GM21576 (cell line): ENCODE results near the gene CYP24A1.

ENCODE experiments used
- ATAC-seq: cut with Tn5 transposase; IDR thresholded peaks from one replicate; pipeline ENCODE4 v1.9.1; 2021; ENCODE audit warnings: mild to moderate bottlenecking, moderate library complexity; ENCODE audit not compliant: unreplicated experiment

CYP24A1 gene

DNA sequence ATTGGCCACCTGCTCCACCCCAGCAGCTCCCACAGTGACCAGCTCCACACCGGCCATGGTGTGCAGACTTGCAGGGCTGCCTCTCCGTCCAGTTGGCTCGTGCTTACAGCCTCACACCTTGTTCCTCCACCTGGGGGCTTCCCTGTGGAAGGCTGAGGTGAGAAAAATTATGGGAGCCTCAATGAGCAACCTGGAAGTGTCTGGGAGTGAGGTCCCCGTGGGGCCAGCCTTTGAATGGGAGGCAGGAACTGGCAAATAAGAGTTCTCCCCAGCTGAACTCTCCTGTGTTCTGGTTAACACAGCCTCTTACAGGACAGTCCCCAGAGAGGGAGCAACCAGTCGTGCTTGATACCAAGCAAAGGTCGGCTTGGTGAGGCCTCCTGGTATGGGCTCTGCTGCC, 30.3 kb upstream of the CYP24A1 start:
- no peak for ATAC-seq

DNA sequence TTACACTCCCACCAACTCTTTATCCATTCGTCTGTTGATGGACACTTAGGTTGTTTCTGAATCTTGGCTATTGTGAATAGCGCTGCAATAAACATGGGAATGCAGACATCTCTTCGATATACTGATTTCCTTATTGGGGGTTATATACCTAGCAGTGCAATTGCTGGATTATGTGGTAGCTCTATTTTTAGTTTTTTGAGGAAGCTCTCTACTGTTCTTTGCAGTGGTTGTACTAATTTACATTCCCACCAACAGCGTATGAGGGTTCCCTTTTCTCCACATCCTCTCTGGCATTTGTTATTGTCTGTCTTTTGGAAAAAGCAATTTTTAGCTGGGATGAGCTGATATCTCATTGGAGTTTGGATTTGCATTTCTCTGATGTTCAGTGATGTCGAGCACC, 29.5 kb upstream of the CYP24A1 start:
- no peak for ATAC-seq

GRCh38 chr20:54201268-54201846, 27.6 kb upstream of the CYP24A1 start:
- ATAC-seq, result no peak

DNA sequence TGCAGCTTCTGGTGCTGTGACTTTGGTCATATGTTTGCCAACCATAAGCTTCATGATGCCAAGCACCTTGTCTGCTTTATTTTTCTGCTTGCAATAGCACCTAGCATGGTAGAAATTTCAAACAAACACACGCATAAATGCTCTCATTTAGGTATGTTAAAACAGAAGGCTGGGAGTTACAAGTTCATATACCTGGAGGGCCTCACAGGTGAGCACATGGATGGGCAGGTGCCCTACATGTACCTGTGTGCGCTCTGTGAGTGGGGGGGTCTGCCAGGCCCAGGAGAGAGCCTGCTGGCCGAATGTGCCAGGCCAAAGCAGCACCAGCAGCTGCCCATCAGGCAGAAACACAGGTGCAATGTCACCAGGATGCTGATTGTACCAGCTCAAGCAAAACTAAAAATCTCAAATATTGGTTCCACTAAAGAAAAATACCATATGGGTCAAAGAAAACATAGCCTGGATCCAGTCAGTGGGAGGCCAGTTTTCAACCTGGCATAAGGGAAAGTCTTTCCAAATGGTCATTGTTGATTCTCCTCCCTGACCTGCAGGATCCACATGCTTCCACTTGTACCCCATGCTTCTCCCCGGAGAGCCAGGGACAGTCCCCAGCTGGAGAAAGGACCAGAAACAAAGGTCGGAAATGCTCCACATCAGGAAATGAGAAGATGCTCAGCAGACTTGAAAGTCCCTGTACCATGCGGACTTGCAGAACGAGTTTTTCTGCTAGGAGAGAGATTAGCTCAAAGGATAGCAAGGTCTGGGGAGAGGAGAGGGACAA, 26.9 kb upstream of the CYP24A1 start:
- no peak for ATAC-seq

DNA sequence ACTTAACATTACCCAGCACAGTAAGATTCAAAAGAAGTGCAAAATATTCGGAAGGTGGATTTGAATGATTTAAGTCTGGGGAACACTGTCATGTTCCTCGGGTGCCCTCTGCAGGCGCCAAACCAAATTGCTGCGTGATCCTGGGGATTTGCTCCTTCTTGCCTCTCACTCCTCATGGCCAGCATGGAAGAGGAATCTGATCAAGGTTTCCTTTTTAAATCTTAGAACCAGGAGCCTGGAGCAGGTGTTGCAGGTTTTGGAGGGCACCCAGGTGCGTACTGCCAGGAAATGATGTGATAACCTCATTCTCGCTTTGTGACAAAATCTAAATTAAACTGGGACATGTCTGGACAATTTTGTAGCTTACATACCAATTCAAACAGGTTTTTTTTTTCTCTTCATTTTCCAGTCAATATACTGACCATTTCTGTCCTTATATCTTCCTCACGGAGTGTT, 26.0 kb upstream of the CYP24A1 start:
- no peak for ATAC-seq

DNA sequence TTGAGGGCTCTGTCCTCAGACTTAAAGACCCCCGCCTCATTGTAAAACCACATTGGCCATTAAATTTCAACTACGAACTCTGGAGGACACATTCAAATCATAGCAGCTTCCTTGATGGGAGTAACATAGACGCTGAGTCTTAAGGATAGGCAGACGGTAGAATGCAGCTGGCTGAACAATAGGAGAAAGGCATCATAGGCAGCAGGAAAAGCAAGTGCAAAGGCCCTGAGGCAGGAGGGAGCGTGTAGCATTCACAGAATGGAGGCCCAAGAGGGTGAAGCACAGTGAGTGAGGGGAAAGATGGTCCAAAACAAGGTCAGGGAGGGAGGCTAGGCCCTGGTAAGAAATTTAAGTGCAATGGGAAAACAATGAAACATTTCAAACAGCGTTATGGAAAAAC, 25.5 kb upstream of the CYP24A1 start:
- no peak for ATAC-seq

- ATAC-seq, result no peak
Observed at GRCh38 chr20:54197621-54198604, 24.1 kb upstream of the CYP24A1 start.

- ATAC-seq, result no peak
Observed at GRCh38 chr20:54195483-54196472, 22.0 kb upstream of the CYP24A1 start.

- ATAC-seq, result no peak
Observed at GRCh38 chr20:54194724-54195438, 21.1 kb upstream of the CYP24A1 start.

GRCh38 chr20:54193817-54194216, 20.0 kb upstream of the CYP24A1 start:
- ATAC-seq, result no peak

GRCh38 chr20:54190217-54190616, 16.4 kb upstream of the CYP24A1 start:
- no peak for ATAC-seq

DNA sequence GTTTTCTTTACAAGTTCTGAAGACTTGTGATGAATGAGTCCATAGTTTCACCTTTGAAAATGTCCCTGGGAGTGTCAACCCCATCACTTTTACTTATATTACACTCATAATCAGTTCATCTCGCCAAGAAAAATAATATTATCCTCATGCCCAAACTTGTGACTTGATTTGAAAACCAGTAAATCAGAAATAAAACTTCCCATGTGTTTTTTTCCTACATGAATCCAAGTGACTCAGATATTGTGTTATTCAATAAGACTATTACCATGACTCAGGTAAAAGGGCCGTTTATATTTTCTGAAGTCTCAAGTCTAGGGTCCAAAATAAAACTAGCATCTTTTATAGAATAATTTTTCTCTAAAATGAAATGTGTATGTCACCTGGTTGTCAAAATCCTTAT, 15.8 kb upstream of the CYP24A1 start:
- no peak for ATAC-seq

DNA sequence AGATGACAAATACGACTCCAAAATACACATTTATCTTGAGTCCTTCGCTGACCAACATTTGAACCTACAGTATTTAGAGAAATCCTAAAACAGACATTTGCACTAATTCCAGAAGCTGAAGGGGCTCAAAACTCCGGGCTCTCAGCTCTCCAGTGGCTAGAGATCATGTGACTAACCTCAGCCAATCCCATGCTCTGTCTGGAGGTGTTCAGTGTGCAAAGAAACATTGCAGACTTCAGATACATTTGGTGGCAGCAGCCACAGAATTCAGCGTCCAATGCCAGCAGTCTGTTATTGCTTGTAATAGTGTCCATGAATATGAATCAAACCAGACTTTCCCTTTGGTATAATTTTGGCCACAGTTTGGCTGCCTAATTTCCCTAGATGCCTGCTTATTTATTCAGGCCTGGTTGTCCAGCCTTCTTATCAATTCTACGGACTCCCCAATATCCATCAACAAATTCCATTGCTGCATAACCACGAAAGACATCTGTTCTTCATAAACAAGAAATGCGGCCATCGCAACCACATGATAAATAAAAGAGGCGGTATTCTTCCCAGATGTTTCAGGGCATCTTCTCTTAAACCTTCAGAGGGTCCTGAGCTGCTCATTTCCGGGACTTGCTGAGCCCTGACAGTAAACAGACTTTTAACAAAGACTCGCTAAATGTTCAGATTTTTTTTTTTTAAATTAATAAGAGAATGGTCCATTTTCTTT, 14.5 kb upstream of the CYP24A1 start:
- no peak for ATAC-seq

GRCh38 chr20:54184904-54185626, 11.3 kb upstream of the CYP24A1 start:
- ATAC-seq, result no peak

DNA sequence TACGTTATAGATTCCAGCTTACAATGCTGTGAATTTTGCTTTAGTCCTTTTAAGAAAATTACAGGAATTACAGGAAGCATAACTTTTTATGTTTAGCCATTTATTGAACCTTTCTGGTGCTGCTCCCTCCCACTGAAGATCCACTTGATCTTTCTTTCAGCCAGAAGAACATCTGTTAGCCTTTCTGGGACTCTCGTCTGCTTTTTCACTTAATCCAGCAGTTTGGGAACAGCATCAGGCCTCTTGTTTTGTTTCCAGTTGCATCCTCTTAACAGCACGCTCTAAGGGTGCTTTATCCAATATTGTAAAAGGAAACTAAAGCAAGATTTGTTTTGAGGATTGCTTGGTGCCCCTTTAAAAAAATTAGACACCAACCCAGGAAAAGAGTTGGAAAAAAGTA, 10.3 kb upstream of the CYP24A1 start:
- no peak for ATAC-seq

- ATAC-seq, result no peak
Observed at GRCh38 chr20:54180931-54181330, 7.1 kb upstream of the CYP24A1 start.

DNA sequence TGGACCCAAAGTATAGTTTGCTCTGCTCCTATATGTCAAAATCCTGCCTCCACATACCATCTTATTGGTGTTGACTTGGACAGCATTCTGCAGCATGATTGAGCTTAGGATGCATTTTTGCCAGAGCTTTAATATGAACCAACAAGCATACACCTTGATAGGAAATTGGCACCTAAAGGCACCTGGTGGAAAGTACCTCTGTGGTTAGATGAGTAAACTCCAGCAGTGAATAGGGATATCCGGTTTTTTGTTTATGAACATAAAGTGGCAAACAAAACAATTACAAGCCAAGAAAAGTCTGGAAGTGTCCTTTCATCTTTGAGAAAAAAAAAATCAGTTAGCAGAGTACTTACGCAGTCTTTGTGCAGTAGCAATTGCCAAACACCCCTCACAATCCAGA, 6.2 kb upstream of the CYP24A1 start:
- no peak for ATAC-seq

DNA sequence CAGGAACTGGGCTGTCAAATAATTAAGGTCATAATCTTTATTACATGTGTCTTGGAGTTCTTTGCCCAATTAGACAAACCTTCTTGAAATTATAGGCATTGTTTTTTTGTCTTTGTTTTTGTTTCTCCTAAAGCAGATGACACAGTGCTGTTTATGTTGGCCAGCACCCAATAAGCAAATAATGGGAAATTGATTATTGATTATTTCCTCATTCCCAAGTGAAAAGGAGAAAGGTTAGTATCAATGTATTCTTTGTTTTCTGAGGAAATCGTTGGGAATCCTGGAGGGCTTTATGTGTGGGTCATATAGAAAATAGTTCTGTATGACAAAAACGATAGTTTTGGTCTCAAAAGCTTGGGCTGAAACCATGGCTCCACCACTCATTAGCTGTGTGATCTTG, 4.5 kb upstream of the CYP24A1 start:
- no peak for ATAC-seq
